Effector memory CD8-positive, alpha-beta T cell (primary cell): ENCODE measurements around the gene TMEM201.

Source experiments
- ATAC-seq: fragments of 150-1000 bp; cut with Tn5 transposase; replicated peaks from 2 replicates; pipeline ENCODE4 v1.10.0; 2021; ENCODE audit warnings: mild to moderate bottlenecking, moderate library complexity
- DNase-seq, 3 experiments: peaks; one replicate each; pipeline ENCODE4 v3.0.0; 2021
- H3K27ac Mint-ChIP-seq, 2 donors: one replicate each; pipeline ENCODE4 v1.8.0; 2022; ENCODE audit warnings: mild to moderate bottlenecking in 2 of 2, mixed read lengths in 2 of 2, moderate library complexity in 2 of 2
- H3K27me3 Mint-ChIP-seq, 2 donors: one replicate each; pipeline ENCODE4 v1.8.0; 2022; ENCODE audit warnings: mixed read lengths in 2 of 2
- H3K36me3 Mint-ChIP-seq: one replicate; pipeline ENCODE4 v1.8.0; 2022; ENCODE audit warnings: mild to moderate bottlenecking, moderate library complexity, mixed read lengths; ENCODE audit not compliant: insufficient read depth
- H3K4me1 Mint-ChIP-seq, 2 donors: one replicate each; pipeline ENCODE4 v1.8.0; 2022; ENCODE audit warnings: low read depth in 2 of 2, mixed read lengths in 2 of 2
- H3K4me3 Mint-ChIP-seq, 2 donors: one replicate each; pipeline ENCODE4 v1.8.0; 2022; ENCODE audit warnings: mild to moderate bottlenecking in 2 of 2, mixed read lengths in 2 of 2, moderate library complexity in 2 of 2
- H3K9me3 Mint-ChIP-seq, 2 donors: one replicate each; pipeline ENCODE4 v1.8.0; 2022; ENCODE audit warnings: mixed read lengths in 2 of 2

Gene TMEM201

DNA sequence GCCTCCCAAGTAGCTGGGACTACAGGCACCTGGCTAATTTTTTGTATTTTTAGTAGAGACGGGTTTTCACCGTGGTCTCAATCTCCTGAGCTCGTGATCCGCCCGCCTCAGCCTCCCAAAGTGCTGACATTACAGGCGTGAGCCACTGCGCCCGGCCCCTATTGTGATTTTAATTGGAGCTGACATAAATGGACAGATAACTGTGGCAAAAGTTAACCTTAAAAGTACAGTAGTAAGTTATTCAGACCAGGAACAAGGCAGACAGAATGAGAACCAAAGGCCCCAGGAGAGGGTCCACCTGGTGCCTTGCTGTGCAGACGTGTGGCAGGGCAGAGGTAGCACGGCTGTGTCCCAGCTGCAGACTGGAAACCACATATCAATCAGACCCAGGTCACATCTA lies 11.0 kb downstream of the TMEM201 start:
- ATAC-seq (no peak), DNase-seq (no peak)
- no peak overlapping the region for H3K4me3 Mint-ChIP-seq
- no peaks in the 10 kb centered on the region for H3K9me3 Mint-ChIP-seq
- H3K36me3 Mint-ChIP-seq = peaks cover 14% of the 10 kb centered on the region
- no peak overlapping the region for H3K27ac Mint-ChIP-seq
- no peaks in the 10 kb centered on the region for H3K27me3 Mint-ChIP-seq
- H3K4me1 Mint-ChIP-seq = no peaks in the 10 kb centered on the region

GRCh38 chr1:9600861-9601834 lies 12.4 kb downstream of the TMEM201 start:
- Mint-ChIP-seq H3K36me3 (peaks cover 14% of the 10 kb centered on the region), H3K4me1 (no peaks in the 10 kb centered on the region), H3K27ac (no peak overlapping the region), H3K27me3 (no peaks in the 10 kb centered on the region), H3K4me3 (no peak overlapping the region), H3K9me3 (no peaks in the 10 kb centered on the region)
- ATAC-seq (no peak), DNase-seq (no peak)

DNA sequence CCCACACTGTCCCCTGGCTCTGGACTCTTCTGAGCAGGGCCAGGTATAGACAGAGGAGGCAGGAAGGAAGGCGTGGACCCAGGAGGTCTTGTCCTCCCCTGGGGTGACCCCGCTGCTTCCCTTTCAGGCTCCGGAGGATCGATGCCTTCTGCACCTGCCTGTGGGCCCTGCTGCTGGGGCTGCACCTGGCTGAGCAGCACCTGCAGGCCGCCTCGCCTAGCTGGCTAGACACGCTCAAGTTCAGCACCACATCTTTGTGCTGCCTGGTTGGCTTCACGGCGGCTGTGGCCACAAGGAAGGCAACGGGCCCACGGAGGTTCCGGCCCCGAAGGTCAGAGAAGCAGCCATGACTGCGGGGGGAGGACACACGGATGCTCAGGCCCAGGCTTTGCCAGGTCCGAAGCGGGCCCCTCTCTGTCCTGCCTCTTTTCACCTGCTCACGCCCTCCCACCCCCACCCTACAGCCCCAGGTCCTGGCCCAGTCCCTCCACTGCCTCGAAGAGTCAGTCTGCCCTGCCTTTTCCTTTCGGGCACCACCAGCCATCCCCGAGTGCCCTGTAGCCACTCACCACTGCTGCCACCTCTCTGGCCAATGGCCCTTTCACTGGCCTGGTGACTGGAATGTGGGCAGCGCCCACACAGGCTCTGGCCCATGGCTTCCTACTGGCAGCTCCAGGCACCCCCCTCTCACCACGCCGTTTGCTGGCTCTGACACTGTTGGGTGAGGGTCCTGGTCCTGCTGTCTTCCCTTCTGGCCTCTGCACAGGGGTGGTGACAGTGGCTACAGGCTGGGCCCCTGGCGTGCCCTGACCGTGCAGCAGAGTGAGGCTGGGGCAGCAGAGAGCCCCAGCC lies 13.5 kb downstream of the TMEM201 start:
- H3K4me1 Mint-ChIP-seq = no peaks in the 10 kb centered on the region
- H3K27ac Mint-ChIP-seq = no peak overlapping the region
- DNase-seq (no peak), ATAC-seq (no peak)
- H3K27me3 Mint-ChIP-seq = no peaks in the 10 kb centered on the region
- H3K4me3 Mint-ChIP-seq = no peak overlapping the region
- H3K9me3 Mint-ChIP-seq = no peaks in the 10 kb centered on the region
- peaks cover 15% of the 10 kb centered on the region for H3K36me3 Mint-ChIP-seq

DNA sequence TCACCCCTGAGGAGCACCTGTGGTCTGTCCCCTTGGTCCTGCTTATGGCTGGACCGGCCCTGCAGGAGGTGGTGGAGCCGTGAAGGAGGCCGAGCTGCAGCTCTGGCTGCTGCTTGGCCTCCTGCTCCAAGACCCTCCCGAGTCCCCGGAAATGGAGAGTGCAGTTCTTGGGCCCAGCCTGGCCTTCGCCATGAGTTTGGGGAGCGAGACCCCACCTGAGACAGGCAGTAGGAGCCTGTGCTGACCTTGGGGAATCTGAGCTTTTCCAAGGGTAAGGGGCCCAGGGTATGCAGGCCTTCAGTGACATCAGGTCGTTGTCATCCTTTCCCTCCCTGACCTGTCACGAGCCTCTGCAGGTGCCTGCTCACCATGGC lies 14.1 kb downstream of the TMEM201 start:
- no peaks in the 10 kb centered on the region for H3K9me3 Mint-ChIP-seq
- H3K4me3 Mint-ChIP-seq = no peak overlapping the region
- H3K4me1 Mint-ChIP-seq = no peaks in the 10 kb centered on the region
- ATAC-seq (no peak), DNase-seq (no peak)
- no peaks in the 10 kb centered on the region for H3K27me3 Mint-ChIP-seq
- no peak overlapping the region for H3K27ac Mint-ChIP-seq
- H3K36me3 Mint-ChIP-seq = peaks cover 10% of the 10 kb centered on the region

- peaks cover 7% of the 10 kb centered on the region for H3K36me3 Mint-ChIP-seq
- H3K27me3 Mint-ChIP-seq = no peaks in the 10 kb centered on the region
- ATAC-seq (no peak), DNase-seq (no peak)
- no peak overlapping the region for H3K4me3 Mint-ChIP-seq
- no peaks in the 10 kb centered on the region for H3K9me3 Mint-ChIP-seq
- no peak overlapping the region for H3K27ac Mint-ChIP-seq
- no peaks in the 10 kb centered on the region for H3K4me1 Mint-ChIP-seq
Observed at GRCh38 chr1:9603307-9603706, 14.6 kb downstream of the TMEM201 start.

- no peaks in the 10 kb centered on the region for H3K27me3 Mint-ChIP-seq
- H3K9me3 Mint-ChIP-seq = no peaks in the 10 kb centered on the region
- no peak overlapping the region for H3K27ac Mint-ChIP-seq
- DNase-seq (no peak), ATAC-seq (no peak)
- H3K36me3 Mint-ChIP-seq = peaks cover 6% of the 10 kb centered on the region
- H3K4me1 Mint-ChIP-seq = no peaks in the 10 kb centered on the region
- H3K4me3 Mint-ChIP-seq = no peak overlapping the region
Observed at GRCh38 chr1:9603766-9604753, 15.3 kb downstream of the TMEM201 start.

DNA sequence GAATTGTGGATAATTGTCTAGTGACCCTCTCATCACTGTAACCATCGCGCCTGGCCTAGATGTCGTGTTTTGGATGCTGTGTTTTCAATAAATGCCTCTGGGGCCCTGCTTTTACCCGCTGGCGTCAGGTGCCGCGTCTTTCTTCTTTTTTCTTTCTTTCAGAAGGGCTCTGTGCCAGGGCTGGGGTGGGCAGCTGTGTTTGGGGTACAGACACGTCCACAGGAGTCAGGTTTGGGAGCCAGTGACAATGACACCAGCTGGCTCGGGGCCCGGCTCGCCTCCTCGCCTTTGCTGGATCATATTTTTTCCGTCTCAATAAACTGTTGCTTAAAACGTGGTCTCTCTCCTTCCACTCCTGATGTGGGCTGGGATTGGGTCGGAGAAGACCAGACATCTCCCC lies 16.1 kb downstream of the TMEM201 start:
- peak overlapping the region in 1 of 2 donors; percentile 60 for H3K27ac Mint-ChIP-seq

DNA sequence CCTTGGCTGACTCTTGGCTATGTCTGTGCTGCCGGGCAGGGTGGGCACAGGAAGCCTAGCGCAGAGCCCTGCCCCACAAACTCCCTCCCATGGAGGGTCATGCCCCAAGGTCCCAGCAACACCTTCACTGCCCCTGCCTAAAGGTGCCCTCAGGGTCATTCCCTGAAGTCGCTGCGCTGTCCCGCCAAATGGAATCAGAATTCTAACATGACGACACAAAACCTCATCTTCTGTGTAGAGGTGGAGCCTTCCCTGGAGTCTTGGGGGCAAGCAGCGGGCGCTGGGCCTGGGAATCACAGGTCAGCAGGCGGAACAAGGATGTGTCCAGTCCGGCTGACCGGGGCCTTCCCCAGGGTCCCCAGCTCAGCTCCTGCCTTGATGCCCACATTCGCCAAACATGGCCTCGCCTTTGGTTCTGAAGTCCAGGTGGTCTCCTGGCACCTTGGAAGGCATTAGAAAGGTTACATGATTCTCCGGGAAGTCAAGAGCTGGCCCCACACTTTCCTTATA lies 17.3 kb downstream of the TMEM201 start:
- no peaks in the 10 kb centered on the region for H3K9me3 Mint-ChIP-seq
- DNase-seq (no peak), ATAC-seq (no peak)
- H3K4me3 Mint-ChIP-seq = no peak overlapping the region
- H3K4me1 Mint-ChIP-seq = no peaks in the 10 kb centered on the region
- peaks cover 2% of the 10 kb centered on the region for H3K36me3 Mint-ChIP-seq
- H3K27ac Mint-ChIP-seq = no peak overlapping the region
- H3K27me3 Mint-ChIP-seq = no peaks in the 10 kb centered on the region

More for the DNA sequence above, 16.1 kb downstream of the TMEM201 start:
- no peak for DNase-seq
- Mint-ChIP-seq H3K36me3 (peaks cover 6% of the 10 kb centered on the region), H3K4me3 (no peak overlapping the region), H3K27me3 (no peaks in the 10 kb centered on the region), H3K9me3 (no peaks in the 10 kb centered on the region), H3K4me1 (no peaks in the 10 kb centered on the region)
- ATAC-seq = no peak

GRCh38 chr1:9606458-9606857 lies 17.7 kb downstream of the TMEM201 start:
- ATAC-seq (no peak), DNase-seq (no peak)
- Mint-ChIP-seq H3K27ac (no peak overlapping the region), H3K4me3 (no peak overlapping the region), H3K9me3 (no peaks in the 10 kb centered on the region), H3K27me3 (no peaks in the 10 kb centered on the region), H3K4me1 (no peaks in the 10 kb centered on the region), H3K36me3 (peaks cover 2% of the 10 kb centered on the region)

- H3K4me1 Mint-ChIP-seq = no peaks in the 10 kb centered on the region
- no peaks in the 10 kb centered on the region for H3K9me3 Mint-ChIP-seq
- peaks cover 2% of the 10 kb centered on the region for H3K36me3 Mint-ChIP-seq
- no peak overlapping the region for H3K27ac Mint-ChIP-seq
- no peaks in the 10 kb centered on the region for H3K27me3 Mint-ChIP-seq
- DNase-seq (no peak), ATAC-seq (no peak)
- no peak overlapping the region for H3K4me3 Mint-ChIP-seq
Observed at GRCh38 chr1:9606948-9607347, 18.2 kb downstream of the TMEM201 start.

- H3K4me3 Mint-ChIP-seq = no peak overlapping the region
- H3K36me3 Mint-ChIP-seq = peaks cover 2% of the 10 kb centered on the region
Observed at GRCh38 chr1:9607352-9607751, 18.6 kb downstream of the TMEM201 start.

GRCh38 chr1:9609998-9610397 lies 21.3 kb downstream of the TMEM201 start:
- Mint-ChIP-seq H3K27ac (no peak overlapping the region), H3K27me3 (no peaks in the 10 kb centered on the region), H3K36me3 (peaks cover 5% of the 10 kb centered on the region), H3K4me1 (no peaks in the 10 kb centered on the region), H3K4me3 (no peak overlapping the region), H3K9me3 (no peaks in the 10 kb centered on the region)
- ATAC-seq (no peak), DNase-seq (no peak)

More at GRCh38 chr1:9607352-9607751, 18.6 kb downstream of the TMEM201 start:
- no peaks in the 10 kb centered on the region for H3K4me1 Mint-ChIP-seq
- no peak for DNase-seq
- H3K27me3 Mint-ChIP-seq = no peaks in the 10 kb centered on the region
- no peaks in the 10 kb centered on the region for H3K9me3 Mint-ChIP-seq
- peak overlapping the region; percentile 20 to 42 for H3K27ac Mint-ChIP-seq
- no peak for ATAC-seq

DNA sequence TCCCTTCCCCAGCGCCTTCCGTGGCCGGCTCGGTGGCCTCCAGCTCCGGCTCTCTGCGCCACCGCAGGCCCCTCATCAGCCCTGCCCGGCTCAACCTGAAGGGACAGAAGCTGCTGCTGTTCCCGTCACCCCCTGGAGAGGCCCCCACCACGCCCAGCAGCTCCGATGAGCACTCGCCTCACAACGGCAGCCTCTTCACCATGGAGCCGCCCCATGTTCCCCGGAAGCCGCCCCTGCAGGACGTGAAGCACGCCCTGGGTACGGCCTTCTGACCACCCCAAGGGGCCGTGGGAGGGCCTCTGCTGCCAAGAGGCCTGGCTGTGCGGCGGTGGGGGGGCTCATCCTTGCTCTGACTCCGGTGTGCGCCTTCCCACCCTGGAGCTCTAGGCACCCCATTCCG lies 21.8 kb downstream of the TMEM201 start:
- DNase-seq (no peak), ATAC-seq (no peak)
- Mint-ChIP-seq H3K36me3 (peaks cover 5% of the 10 kb centered on the region), H3K9me3 (no peaks in the 10 kb centered on the region), H3K27ac (no peak overlapping the region), H3K4me1 (no peaks in the 10 kb centered on the region), H3K27me3 (no peaks in the 10 kb centered on the region), H3K4me3 (no peak overlapping the region)
